SKM-1 (cell line): ENCODE data around the gene TMA16.
A peak's percentile ranks its signal among the peaks of the same experiment; 100 is the strongest.
"Not testable (repeated sequence)": the region's sequence is repeated elsewhere in the genome, so short reads cannot be mapped to it uniquely, and the experiment has no call there.

Experiments
- DNase-seq: peaks from one replicate; lab custom pipeline; 2025; ENCODE audit not compliant: unreplicated experiment; lab: John Stamatoyannopoulos, UW

Gene TMA16

DNA sequence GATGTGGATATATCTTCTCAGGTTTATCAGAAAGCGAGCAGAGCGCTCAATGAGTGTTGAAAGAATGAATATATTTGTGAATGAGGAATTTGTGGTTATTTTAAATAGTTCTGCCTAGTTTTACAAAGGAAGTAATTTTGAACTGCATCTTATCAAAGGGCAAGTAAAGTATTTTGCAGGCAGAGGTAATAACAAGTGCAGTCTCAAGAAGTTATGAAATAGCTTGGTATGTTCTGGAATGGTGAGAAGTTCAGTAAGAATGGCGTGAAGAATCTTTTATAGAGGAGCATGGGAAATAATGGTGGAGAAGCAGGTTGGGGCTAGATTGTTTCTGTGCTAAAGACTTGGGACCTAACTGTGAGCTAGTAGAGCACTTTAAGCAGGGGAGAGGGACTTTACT lies 10.9 kb downstream of the TMA16 start:
- no peak for DNase-seq

DNA sequence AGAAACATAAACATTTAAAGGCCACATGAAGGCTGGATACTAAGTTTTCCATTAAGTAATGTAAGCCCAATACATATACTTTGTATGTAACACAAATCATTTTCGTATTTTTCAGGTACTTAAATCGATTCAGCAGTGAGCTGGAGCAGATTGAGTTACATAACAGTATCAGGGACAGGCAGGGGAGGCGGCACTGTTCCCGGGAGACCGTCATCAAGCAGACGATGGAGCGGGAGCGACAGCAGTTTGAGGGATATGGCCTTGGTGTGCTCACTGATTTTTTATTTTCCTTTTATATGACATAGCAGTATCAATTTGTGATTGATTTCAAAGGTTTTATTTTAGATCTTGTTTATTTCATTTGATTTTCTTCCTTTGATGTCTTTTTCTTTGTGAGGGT lies 20.7 kb downstream of the TMA16 start:
- no peak for DNase-seq

DNA sequence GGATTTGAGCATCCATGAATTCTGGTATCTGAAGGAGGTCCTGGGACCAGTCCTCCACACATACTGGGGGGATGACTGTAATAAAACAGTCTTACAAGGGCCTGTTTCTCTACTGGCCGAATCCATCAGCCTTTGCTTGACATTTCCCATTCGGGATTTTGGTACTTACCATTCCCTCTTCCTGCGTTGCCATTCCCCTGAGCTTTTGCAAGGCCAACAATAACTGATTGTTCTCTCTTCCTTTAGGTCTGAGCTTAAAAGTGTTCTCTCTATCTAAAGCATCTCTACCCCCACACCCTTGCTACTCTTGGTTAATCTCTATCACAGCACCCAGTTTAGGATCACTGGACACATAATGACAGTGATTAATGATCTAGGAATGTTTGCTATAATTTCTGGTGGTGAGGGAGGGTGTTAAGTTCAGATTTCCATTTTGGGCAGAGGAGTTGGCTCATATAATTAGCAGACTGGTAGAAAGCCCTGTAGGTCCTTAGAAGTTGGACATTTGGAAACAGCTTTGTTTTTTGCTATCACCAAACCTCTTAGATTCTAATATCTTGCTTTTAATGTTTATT lies 29.4 kb downstream of the TMA16 start:
- no peak for DNase-seq

DNA sequence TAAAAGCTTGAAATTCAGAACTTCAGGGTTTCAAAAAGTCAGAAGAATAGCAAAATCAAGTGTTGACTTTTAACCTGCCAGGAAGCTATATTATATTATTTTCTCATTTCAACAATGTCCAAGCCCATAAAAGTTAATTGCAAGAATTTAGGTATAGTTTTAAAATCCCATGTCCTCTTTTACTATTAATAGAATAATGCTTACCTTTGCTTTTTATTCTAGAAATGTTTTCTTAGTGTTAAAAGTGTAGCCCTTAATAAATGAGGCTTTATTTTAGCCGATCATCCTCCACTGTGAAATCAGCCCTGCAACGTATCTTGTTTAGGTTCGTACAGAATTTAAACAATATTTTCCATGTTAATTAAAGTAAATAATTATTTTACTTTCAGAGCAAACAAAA lies 31.5 kb downstream of the TMA16 start:
- DNase-seq, result no peak

DNA sequence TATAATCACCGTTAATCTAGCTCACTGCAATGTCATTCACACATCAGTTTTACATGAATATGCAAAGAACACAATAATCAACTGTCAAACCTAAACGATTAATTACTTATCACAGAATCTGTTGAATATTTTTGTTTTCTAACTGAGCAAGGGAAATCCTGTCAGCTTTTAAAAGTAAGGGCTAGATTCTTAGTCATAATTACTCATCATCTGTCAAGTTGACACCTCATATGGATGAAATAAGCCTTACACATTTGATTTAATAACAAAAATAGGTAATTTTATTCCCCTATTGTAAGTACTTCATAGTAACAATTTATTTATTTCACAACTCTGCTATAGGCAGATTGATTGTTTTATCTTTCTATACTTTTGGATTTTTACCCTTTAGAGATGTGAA lies 32.7 kb downstream of the TMA16 start:
- no peak for DNase-seq

DNA sequence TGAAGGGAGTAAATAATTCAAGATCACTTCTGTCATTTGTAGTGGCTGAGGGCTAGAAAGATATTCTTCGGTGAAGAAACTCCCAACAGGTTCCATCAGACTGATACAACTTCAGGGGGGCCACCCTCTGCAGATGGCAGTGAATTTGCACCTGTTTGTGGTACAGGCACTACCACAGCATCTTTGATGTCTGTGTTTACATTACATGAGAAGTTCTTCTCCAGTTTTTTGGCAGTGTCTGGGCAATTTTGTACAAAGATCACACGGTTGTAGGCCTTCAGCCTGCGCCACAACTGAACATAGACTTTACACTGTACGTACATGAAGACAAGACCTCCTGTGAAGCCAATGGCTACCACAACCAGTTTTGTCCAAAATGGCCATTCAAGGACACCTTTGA lies 34.2 kb downstream of the TMA16 start:
- DNase-seq, result no peak

DNA sequence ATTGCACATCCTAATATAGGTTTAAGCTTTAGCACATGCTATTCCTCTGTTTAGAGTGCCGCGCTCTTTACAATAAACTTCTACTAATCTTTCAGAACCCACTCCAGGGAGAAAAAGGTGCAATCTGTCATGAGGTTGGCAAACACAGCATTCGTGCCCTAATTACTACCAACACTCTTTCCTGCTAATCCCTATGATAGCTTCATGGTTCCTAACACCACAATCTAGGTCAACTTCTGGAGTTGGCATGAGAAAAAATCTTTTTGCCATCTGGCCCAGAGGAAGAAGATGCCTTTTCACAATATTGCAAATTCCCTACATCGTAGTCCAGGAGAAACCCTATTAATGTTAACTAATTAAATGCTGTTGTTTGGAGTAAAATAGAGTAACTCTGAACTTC lies 39.6 kb downstream of the TMA16 start:
- DNase-seq, result no peak

DNA sequence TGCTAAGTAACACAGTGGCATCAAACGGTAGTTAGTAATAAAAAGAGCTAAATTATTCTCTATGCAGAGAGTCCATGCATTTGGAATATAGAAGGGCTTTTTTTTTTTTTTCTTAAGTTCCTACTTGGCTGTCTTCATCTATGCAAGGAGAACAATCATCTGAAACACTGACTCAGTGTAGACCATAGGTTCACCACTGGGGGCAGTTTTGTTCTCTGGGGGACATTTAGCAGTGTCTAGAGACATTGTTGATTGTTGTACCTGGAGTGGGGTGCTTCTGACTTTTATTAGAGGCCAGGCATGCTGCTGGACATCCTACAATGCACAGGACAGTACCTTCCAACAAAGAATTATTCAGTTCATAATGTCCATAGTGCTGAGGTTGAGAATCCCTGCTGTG lies 41.2 kb downstream of the TMA16 start:
- DNase-seq, result no peak

DNA sequence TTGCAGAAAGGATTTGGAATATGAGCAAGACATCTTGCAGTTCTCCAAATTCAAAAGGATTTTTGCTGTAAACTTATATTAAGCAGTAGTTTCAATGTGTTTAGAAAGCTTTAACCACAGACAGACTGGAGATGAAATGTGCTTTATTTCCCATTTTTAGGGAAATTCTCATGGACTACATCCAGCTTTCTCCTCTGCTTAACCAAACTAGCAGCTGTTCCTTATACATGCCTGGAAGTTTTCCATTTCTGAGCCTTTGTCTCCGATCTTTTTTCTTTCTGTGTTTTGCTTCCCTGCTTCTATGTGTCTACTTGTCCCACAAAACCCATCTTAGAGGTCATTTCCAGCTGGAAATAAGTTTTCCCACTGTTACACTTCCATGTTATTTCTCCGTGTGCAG lies 41.6 kb downstream of the TMA16 start:
- DNase-seq, result no peak

DNA sequence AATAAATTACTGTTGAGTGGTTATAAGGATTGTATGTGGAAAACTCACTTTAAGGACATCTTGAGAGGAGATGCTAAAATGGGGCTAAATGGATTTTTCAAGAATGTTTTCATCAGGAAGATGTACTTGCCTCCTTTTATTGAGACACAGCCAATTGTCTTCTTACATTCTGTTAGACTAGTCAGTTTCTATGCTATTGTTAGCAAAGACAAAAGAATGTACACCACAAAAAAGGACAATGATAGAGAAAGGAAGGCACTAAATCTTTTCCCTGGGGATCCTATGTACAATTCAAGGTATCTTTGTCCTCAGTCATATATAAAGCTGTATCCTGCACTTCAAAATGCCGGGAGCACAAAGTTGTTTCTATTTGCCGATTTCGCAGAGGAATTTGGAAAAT lies 42.6 kb downstream of the TMA16 start:
- no peak for DNase-seq

DNA sequence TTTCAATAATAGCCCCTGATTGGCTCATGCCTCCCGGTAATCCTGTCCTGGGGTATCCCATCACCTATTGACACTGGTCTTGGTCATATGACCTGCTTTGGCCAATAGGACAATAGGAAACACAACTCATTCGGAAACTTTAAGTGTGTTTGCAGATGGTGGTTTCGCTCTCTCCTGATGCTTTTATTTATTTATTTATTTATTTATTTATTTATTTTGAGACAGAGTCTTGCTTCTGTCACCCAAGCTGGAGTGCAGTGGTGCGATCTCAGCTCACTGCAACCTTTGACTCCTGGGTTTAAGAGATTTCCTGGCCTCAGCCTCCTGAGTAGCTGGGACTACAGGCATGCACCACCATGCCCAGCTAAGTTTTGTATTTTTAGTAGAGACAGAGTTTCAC lies 44.3 kb downstream of the TMA16 start:
- DNase-seq, result not testable (repeated sequence)

DNA sequence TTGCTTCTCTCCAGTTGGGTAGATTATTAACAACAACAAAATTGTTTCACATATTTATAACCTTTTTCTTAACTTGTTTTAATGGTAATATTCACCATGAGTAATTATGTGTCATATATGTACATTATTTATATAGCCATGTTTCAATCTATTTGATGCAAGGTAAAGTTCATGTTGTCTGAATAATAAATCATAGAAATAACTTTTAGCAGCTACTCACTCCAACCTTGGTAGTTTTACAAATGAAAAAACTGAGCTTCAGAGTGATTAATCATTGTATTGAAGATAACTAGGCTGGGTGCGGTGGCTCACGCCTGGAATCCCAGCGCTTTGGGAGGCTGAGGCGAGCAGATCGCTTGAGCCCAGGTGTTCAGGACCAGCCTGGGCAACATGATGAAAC lies 46.0 kb downstream of the TMA16 start:
- DNase-seq, result no peak

DNA sequence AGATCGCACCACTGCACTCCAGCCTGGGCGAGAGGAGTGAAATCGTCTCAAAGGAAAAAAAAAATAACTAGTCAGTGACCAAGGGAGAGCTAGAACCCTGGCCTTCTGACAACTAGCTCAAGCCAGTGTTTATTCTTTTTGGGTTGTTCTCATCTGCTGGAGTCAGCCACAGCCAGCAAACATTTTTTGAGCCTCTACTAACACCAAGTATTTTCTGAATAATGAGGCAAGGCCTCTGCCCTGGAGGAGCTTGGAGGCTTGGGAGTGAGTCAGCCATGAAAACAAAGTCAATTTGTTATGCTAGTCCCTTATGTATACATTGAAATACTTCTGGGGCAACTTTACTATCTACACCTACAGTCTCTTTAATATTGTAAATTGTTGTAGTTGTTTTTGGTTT lies 46.5 kb downstream of the TMA16 start:
- DNase-seq, result no peak

DNA sequence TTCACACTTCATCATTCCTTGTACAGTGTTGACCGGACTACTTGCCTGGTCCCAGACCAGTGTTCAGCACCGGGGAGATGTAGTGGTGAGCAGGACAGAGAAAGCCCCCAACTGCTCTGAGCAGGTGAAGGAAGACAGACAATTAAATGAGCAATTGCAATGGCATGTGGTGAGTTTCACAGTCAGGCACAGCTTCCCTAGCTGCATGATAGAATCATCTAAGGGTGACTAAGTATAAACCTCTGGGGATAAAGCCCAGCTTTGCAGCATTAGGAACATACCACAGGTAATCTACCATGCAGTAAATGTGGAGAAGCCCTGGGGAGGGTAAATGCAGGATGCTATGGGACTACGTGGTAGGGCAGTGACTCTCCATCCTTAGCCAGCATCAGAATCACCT lies 47.8 kb downstream of the TMA16 start:
- no peak for DNase-seq

DNA sequence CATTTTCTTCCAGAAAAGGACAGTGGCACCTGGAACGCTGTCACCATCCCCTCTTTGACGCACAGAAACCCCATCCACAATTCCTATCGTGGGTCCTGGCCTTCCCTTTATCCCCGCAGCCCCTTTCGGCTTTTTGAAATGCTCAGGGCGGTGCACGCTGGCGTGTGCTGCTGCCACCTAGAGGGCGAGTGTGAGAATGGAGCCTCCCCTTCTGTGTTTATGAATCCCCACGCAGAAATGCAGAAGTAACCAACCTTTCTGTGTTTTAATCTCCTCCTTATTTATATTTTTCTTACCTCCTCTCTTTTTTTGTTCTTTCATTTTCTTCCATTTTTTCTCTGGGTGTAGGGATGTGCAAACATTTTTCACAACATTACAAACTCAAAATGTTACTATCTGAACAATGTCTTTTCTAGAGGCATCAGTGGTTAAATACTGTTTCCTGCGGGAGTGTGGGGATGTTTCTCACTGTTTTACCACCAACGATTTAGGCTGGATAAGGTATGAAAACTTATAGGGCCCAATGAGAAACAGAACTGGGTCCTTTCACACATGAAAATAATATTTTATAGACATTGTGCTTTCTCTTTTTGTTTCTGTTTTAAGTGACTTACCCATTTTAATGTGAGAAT lies 50.0 kb downstream of the TMA16 start:
- peak; percentile 39 for DNase-seq

DNA sequence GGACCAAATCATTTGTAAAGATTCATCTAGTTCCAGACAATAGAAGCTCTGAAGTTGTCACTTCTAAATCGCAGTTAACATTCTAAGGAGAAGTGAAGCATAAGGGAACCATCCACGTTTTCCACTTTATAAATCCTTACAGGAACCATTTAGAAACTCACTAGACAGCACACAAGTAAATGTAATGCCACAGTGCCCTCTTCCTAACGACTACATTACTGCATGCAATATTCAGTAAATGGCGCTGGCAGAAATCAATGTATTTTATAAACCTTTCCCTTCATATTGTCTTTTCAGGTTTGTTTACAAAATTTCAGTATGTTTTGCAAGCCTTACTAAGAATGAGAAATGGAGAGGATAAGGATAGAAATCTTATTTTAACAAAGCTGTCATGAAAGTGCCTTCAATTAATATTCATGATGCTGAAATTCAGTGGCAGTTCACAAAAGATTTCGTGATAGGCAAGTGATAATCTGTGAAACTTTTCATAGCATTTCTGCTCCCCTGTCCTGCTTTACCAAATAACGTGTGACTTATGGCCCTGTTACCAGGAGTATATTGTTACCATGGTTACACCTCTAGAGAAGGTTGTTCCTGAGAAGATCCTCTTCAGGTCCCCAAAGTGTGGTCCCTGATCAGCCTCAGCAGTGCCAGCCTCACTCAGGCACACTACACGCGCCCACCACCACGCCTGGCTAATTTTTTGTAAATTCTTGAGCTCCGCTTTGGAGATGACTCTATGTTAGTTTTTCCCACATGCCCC lies 54.2 kb downstream of the TMA16 start:
- DNase-seq, result peak; percentile 21

DNA sequence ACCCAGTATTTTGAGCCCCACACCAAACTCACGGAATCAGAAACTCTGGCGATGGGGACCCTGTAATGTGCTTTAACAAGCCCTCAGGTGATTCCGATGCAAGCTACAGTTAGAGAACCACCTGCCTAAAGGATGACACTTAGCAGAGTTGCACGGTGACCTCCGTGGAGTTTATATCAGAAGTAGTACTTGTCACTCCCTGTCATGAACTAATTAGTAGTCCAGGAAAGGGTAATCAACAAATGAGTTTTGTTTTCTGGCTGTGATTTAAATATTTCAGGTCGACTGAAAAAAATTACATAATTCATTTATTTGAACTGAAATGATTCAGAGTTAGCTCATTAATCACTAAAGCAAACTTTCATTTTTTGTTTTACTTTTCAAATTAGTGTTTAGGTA lies 56.4 kb downstream of the TMA16 start:
- DNase-seq, result no peak

DNA sequence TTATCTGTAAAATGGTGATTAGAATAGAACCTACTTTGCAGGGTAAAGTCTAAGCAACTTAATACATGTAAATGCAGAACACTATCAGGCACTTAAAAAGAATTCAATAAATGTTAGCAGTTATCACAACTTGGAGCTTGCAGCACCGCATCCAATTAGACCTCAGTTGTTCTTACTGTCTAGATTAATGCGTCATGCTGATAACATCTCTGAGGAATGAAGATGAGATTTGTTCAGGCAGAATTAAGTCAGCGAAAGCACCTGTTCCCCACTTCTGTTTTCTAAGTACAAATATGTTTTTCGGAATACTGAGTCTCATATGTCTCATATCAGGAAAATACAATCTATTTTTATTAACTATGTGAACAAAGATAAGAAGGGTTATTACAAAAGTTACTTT lies 58.7 kb downstream of the TMA16 start:
- DNase-seq, result no peak

DNA sequence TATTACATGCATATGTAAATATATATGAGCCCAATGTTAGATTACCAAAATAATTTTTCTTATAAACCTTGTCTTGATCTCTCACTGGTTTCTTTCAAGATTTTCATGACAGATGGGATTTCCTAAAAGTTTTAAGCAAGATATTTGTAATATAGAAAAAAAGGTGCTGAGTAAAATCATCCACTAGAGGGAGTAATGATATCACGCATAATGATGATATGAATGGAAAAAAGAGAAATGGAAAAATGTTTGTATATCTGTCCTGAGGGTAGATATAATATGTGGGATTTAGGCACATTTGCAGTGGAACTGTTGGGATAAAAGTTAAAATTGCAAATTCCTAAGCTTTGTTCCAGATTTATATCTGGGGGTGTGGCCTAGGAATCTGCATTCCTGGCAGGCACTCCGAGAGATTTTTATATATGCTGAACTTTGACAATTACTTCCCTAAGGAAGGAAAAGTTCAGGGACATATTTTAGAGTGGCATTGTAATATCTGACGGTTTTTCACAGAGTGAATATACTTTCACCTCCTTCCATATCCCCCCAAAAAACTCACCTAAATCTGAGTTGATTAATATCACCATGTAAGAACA lies 60.5 kb downstream of the TMA16 start:
- peak; percentile 33 for DNase-seq

DNA sequence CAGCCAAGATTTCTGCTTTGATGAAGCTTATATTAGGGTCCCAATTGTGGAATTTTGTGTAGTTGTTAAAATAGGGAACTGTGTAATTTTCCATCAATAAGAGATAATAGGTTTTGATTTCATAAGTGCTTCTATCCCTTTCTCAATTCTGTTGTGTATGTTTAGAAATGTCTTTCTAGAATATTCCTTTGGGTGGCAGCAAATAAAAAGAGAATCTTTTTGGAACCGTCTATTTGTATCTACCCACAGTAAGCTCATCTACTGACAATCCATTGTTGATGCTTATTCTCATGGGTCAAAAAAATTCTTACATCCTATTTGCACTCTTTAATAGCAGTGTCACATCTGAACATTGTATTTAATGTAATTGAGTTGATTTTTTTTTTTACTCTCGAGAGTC lies 61.7 kb downstream of the TMA16 start:
- peak; percentile 31 for DNase-seq

DNA sequence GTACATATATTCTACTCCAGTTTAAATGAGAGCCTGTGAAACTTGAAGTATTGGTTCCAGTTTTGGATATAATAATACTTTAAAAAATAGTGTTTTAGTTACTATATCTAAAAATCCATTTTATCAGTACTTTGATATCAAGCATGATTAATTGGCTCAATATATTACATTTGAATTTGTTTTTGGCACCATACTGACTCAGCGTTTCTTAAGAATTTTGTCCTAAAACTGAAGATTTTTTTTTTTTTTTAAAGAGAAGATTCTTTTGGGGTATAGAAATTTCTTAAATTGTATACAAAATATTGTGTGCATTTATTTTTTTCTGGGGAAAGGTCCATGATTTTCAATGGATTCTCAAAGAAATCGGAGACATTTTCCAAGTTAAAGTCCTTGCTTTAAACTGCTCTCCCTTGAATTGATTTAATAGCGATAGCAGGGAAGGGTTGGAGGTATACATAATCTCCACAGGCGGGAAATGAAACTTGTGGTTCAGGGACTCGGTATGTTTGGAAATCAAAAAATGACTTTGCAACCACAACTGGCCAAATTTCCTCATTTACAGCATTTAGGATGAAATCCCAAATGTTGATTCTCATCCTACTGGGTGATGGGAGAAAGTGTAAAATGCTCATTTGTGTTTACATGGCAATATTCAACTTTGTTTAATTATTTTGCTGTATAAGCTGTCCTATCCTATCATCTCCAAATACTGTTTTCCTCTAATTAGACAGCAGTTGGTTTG lies 62.3 kb downstream of the TMA16 start:
- DNase-seq, result peak; percentile 15
